H1 (cell line): ENCODE results near the gene MEIS2. TPM values are rescaled to one million over a fixed set of nuclear protein-coding genes. Genes with fewer than 3 reads are reported as not detected.
A peak's percentile ranks its signal among the peaks of the same experiment; 100 is the strongest.

ENCODE experiments used
- CTCF ChIA-PET: fragments of 300-600 bp; sonication (Branson Sonifier 250); formaldehyde crosslinking; loops from one replicate; lab custom pipeline; 2021; ENCODE audit not compliant: partially characterized antibody; lab: Charles Lee
- POLR2A ChIA-PET: fragments of 300-600 bp; sonication (Branson Sonifier 250); formaldehyde crosslinking; loops from one replicate; lab custom pipeline; 2021; ENCODE audit warnings: inconsistent platforms; ENCODE audit not compliant: partially characterized antibody; lab: Charles Lee
- DNase-seq, 2 experiments: peaks; one replicate each; pipeline versions ENCODE4 v3.0.0 to v3.0.0-alpha.2; 2010 to 2022; ENCODE audit warnings: low spot score in 2 of 2, low read depth in 1 of 2, mixed read lengths in 1 of 2
- FAIRE-seq: peaks from 2 replicates; lab custom pipeline; 2011; peaks lifted over from hg19 to GRCh38; lab: Jason Lieb, UNC
- H2AFZ ChIP-seq: 2 replicates; pipeline ENCODE4 v1.8.1; 2012; ENCODE audit warnings: low read length, inconsistent platforms
- H2AK5ac ChIP-seq: 2 replicates; pipeline ENCODE4 v1.6.1; 2013; ENCODE audit warnings: low read depth, low read length
- H2BK120ac ChIP-seq: replicated peaks from 2 replicates; pipeline ENCODE3; 2013; ENCODE audit warnings: low read depth, low read length, inconsistent platforms
- H2BK12ac ChIP-seq: 2 replicates; pipeline ENCODE4 v1.6.1; 2013; ENCODE audit warnings: low read depth, low read length
- H2BK15ac ChIP-seq: 2 replicates; pipeline ENCODE4 v1.6.1; 2013; ENCODE audit warnings: low read length
- H2BK20ac ChIP-seq: 2 replicates; pipeline ENCODE4 v1.6.1; 2013; ENCODE audit warnings: low read length
- H2BK5ac ChIP-seq: 2 replicates; pipeline ENCODE4 v1.6.1; 2013; ENCODE audit warnings: low read depth, low read length
- H3K14ac ChIP-seq: 2 replicates; pipeline ENCODE4 v1.6.1; 2013; ENCODE audit warnings: inconsistent platforms; ENCODE audit not compliant: insufficient read length
- H3K18ac ChIP-seq: 2 replicates; pipeline ENCODE4 v1.6.1; 2013; ENCODE audit warnings: low read length; ENCODE audit errors: extremely low read depth
- H3K23ac ChIP-seq: 2 replicates; pipeline ENCODE4 v1.6.1; 2013; ENCODE audit warnings: inconsistent platforms; ENCODE audit not compliant: insufficient read length
- H3K23me2 ChIP-seq: 2 replicates; pipeline ENCODE4 v1.6.1; 2013; ENCODE audit warnings: low read depth, low read length
- H3K27ac ChIP-seq: 2 replicates; pipeline ENCODE4 v1.6.1; 2011; ENCODE audit warnings: low read depth, low read length, inconsistent platforms
- H3K27me3 ChIP-seq, 4 experiments: replicated peaks in 1 of 4; 1 replicate in 1 of 4; 2 replicates in 3 of 4; pipeline versions ENCODE4 v1.6.1 to v1.8.1; 2011 to 2013; ENCODE audit warnings: low read length in 3 of 4, mild to moderate bottlenecking in 3 of 4, inconsistent platforms in 2 of 4, mixed read lengths in 2 of 4, moderate library complexity in 1 of 4; ENCODE audit not compliant: control insufficient read depth in 3 of 4, insufficient read depth in 3 of 4; ENCODE audit errors: extremely low read depth in 1 of 4
- H3K36me3 ChIP-seq, 4 experiments: 2 replicates each; pipeline versions ENCODE4 v1.6.1 to v1.8.1; 2011 to 2013; ENCODE audit warnings: mild to moderate bottlenecking in 4 of 4, low read length in 3 of 4, moderate library complexity in 2 of 4, control low read depth in 1 of 4, inconsistent platforms in 1 of 4; ENCODE audit not compliant: insufficient read depth in 4 of 4, control insufficient read depth in 2 of 4
- H3K4ac ChIP-seq: replicated peaks from 2 replicates; pipeline ENCODE3; 2013; ENCODE audit warnings: low read length, low read depth, mixed read lengths, inconsistent platforms; ENCODE audit not compliant: insufficient read length
- H3K4me1 ChIP-seq, 4 experiments: replicated peaks in 1 of 4; 1 replicate in 1 of 4; 2 replicates in 3 of 4; pipeline versions ENCODE4 v1.6.1 to v1.8.1; 2011 to 2013; ENCODE audit warnings: low read length in 3 of 4, inconsistent platforms in 2 of 4, mixed read lengths in 1 of 4; ENCODE audit not compliant: insufficient read depth in 4 of 4, control insufficient read depth in 3 of 4
- H3K4me2 ChIP-seq, 2 experiments: 2 replicates each; pipeline versions ENCODE4 v1.6.1 to v1.8.1; 2011 to 2013; ENCODE audit warnings: low read depth in 2 of 2, low read length in 2 of 2, control low read depth in 1 of 2, inconsistent platforms in 1 of 2, mild to moderate bottlenecking in 1 of 2; ENCODE audit not compliant: insufficient read depth in 1 of 2
- H3K4me3 ChIP-seq, 4 experiments: fragments of 200-600, 300-600 bp in 1 of 4; sonication (generic), shearing (Covaris generic), sonication (Bioruptor Twin) in 1 of 4; 2 replicates each; pipeline versions ENCODE4 v1.5.1 to v1.8.1; 2011 to 2016; ENCODE audit warnings: low read length in 4 of 4, low read depth in 3 of 4, control low read depth in 2 of 4, inconsistent platforms in 2 of 4, mild to moderate bottlenecking in 2 of 4, mixed read lengths in 1 of 4, moderate library complexity in 1 of 4; ENCODE audit not compliant: insufficient read depth in 2 of 4; ENCODE audit errors: extremely low read depth in 1 of 4
- H3K56ac ChIP-seq: replicated peaks from 2 replicates; pipeline ENCODE3; 2013; ENCODE audit warnings: low read depth, mild to moderate bottlenecking, mixed read lengths, low read length, inconsistent platforms; ENCODE audit not compliant: insufficient read length
- H3K79me1 ChIP-seq: 2 replicates; pipeline ENCODE4 v1.6.1; 2013; ENCODE audit warnings: low read depth, low read length, control low read depth
- H3K79me2 ChIP-seq, 2 experiments: 2 replicates each; pipeline versions ENCODE4 v1.6.1 to v1.8.1; 2012 to 2013; ENCODE audit warnings: low read length in 2 of 2, mild to moderate bottlenecking in 2 of 2, inconsistent platforms in 1 of 2; ENCODE audit not compliant: insufficient read depth in 2 of 2, control insufficient read depth in 1 of 2
- H3K9ac ChIP-seq, 4 experiments: replicated peaks in 1 of 4; 1 replicate in 1 of 4; 2 replicates in 3 of 4; pipeline versions ENCODE4 v1.6.1 to v1.8.1; 2011 to 2013; ENCODE audit warnings: low read depth in 3 of 4, low read length in 3 of 4, control low read depth in 2 of 4, mild to moderate bottlenecking in 2 of 4, moderate library complexity in 2 of 4, inconsistent platforms in 1 of 4; ENCODE audit errors: extremely low read depth in 1 of 4
- H3K9me3 ChIP-seq, 2 experiments: 2 replicates each; pipeline versions ENCODE4 v1.6.1 to v1.8.1; 2012 to 2013; ENCODE audit warnings: mild to moderate bottlenecking in 2 of 2, moderate library complexity in 2 of 2, control low read depth in 1 of 2, inconsistent platforms in 1 of 2, low read depth in 1 of 2, low read length in 1 of 2, mixed read lengths in 1 of 2; ENCODE audit not compliant: insufficient read depth in 2 of 2
- H4K20me1 ChIP-seq, 2 experiments: replicated peaks in 1 of 2; 2 replicates each; pipeline versions ENCODE3 to v1.8.1; 2011 to 2013; ENCODE audit warnings: inconsistent platforms in 2 of 2, low read length in 2 of 2, mild to moderate bottlenecking in 1 of 2; ENCODE audit not compliant: insufficient read depth in 2 of 2, control insufficient read depth in 1 of 2
- H4K5ac ChIP-seq: 2 replicates; pipeline ENCODE4 v1.6.1; 2013; ENCODE audit warnings: low read length, low read depth, mixed read lengths, inconsistent platforms; ENCODE audit not compliant: insufficient read length
- H4K8ac ChIP-seq: 2 replicates; pipeline ENCODE4 v1.8.0; 2013; ENCODE audit warnings: mild to moderate bottlenecking, moderate library complexity, low read length, inconsistent platforms; ENCODE audit not compliant: insufficient read depth; ENCODE audit errors: extremely low read depth
- H4K91ac ChIP-seq: replicated peaks from 2 replicates; pipeline ENCODE3; 2013; ENCODE audit warnings: low read length, mixed read lengths, inconsistent platforms; ENCODE audit not compliant: insufficient read length
- BCL11A ChIP-seq, 2 experiments: IDR thresholded peaks; one replicate each; pipeline ENCODE4 v1.6.1; 2011; ENCODE audit warnings: low read depth in 2 of 2, low read length in 2 of 2, mild to moderate bottlenecking in 2 of 2
- NRF1 ChIP-seq: IDR thresholded peaks from 2 replicates; pipeline ENCODE4 v1.6.1; 2011; ENCODE audit warnings: mild to moderate bottlenecking, low read depth, low read length, improper control_type of control experiment
- POLR2A ChIP-seq, 2 experiments: IDR thresholded peaks; 1 replicate in 1 of 2; 2 replicates in 1 of 2; pipeline ENCODE4 v1.6.1; 2011; ENCODE audit warnings: low read depth in 2 of 2, low read length in 2 of 2, mild to moderate bottlenecking in 2 of 2; ENCODE audit errors: control extremely low read depth in 1 of 2
- RXRA ChIP-seq: IDR thresholded peaks from 2 replicates; pipeline ENCODE4 v1.6.1; 2011; ENCODE audit warnings: low read depth, mild to moderate bottlenecking, low read length, moderate library complexity; ENCODE audit not compliant: insufficient read depth
- TCF12 ChIP-seq: IDR thresholded peaks from 2 replicates; pipeline ENCODE4 v1.6.1; 2011; ENCODE audit warnings: low read depth, mild to moderate bottlenecking, low read length
- WGBS, 2 experiments: shearing (Covaris generic) in 1 of 2; methylation state at CpG; one replicate each; pipeline versions ENCODE4 v1.1.6 to v1.1.7; 2013 to 2015; ENCODE audit warnings: low lambda C conversion rate in 2 of 2, mixed read lengths in 2 of 2, inconsistent platforms in 1 of 2, low coverage in 1 of 2, missing lambda C conversion rate in 1 of 2; ENCODE audit not compliant: insufficient replicate concordance in 2 of 2, insufficient coverage in 1 of 2, insufficient read length in 1 of 2; ENCODE audit errors: extremely low coverage in 1 of 2, missing lambda C conversion rate in 1 of 2; 5-methylcytosine and 5-hydroxymethylcytosine counted together
- polyA plus RNA-seq, 7 experiments: library from polyadenylated mRNA; depleted of rRNA in 3 of 7; stranded (reverse) in 5 of 7; unstranded in 2 of 7; fragments of >200 nt in 5 of 7; fragments of 200-250 nt in 2 of 7; gene quantifications; 1 replicate in 5 of 7; 2 replicates in 1 of 7; 4 replicates in 1 of 7; pipeline versions ENCODE4 v1.2.1 to v1.2.3, GENCODE V29; 2011 to 2013; ENCODE audit warnings: missing spikeins in 2 of 7, mixed read lengths in 2 of 7
- total RNA-seq: library from RNA; stranded (reverse); fragmentation: NEBNext Ultra II Directional; extraction: Animal tissue kit (Norgen Biotek cat#: 25700); gene quantifications from 2 replicates; pipeline ENCODE4 v1.2.1, GENCODE V29; 2021

Gene MEIS2
- total and polyA plus RNA-seq, 2 of the 8 experiments (the other 6 are each of a cell fraction or from before 2014, with no cell fraction given) = 0.22 to 1.2 TPM

DNA sequence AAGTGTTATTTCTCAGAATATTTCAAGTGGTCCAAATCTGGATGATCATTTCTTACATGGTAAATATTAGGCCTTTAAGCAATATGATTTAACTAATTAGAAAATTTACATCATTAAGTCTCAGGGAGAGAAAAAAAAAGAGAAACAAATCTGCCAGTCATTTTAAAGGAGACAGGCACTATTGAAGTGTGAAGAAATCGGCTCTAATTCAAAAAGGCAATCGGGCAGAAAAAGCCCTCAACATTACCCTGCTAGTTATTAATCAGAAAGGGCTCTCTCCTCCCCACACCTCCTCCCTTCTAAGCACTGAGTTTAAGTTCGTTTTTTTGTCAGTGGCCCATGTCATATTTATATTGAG, 215.9 kb downstream of the MEIS2 start:
- Histone ChIP-seq H4K91ac (no peak overlapping the region), H2BK20ac (no peak overlapping the region), H3K18ac (no peak overlapping the region), H3K27ac (no peak overlapping the region), H3K79me2 (no peaks in the 10 kb centered on the region), H2BK120ac (no peak overlapping the region), H4K20me1 (peaks cover 0 to 4% of the 10 kb centered on the region in 2 experiments), H3K23ac (no peak overlapping the region), H4K8ac (no peak overlapping the region), H2AK5ac (no peak overlapping the region), H4K5ac (no peak overlapping the region), H3K4ac (no peak overlapping the region), H3K56ac (no peak overlapping the region), H2BK5ac (no peak overlapping the region), H2BK15ac (no peak overlapping the region), H3K9ac (no peak overlapping the region), H3K9me3 (no peaks in the 10 kb centered on the region), H3K4me3 (no peak overlapping the region), H3K23me2 (peaks cover 13% of the 10 kb centered on the region), H2BK12ac (no peak overlapping the region), H2AFZ (no peak overlapping the region), H3K4me1 (peaks cover 17 to 44% (median 24%) of the 10 kb centered on the region in 4 experiments), H3K36me3 (no peaks in the 10 kb centered on the region), H3K27me3 (peaks cover 73 to 100% (median 91%) of the 10 kb centered on the region in 4 experiments), H3K14ac (no peak overlapping the region), H3K79me1 (no peaks in the 10 kb centered on the region), H3K4me2 (peak overlapping the region in 1 of 2 experiments; percentile 20; a peak in 1 of 4 replicates)
- DNase-seq = no peak
- WGBS, 2 experiments = 11% methylated on average over 3 of the region's 3 CpGs; no CpG with 5 or more reads in 1 of the 2 experiments
- FAIRE-seq = no peak
- ChIA-PET CTCF (interaction anchor here (1.1 to 9.3 kb wide), 8 partner anchors 9 to 248 kb away, joined by 3 to 130 read pairs (median 8); partner anchors contain the start of gene MEIS2), POLR2A (no interaction called here)
- TF ChIP-seq RXRA (no peak), BCL11A (IDR thresholded peaks at IDR 0.05; ENCODE audit: low read depth in 2 of 2, low read length in 2 of 2) (no peak), NRF1 (no peak), TCF12 (no peak), POLR2A (IDR thresholded peaks at IDR 0.05; ENCODE audit: control extremely low read depth in 1 of 2, low read depth in 2 of 2, low read length in 2 of 2) (no peak)
